Kidney (tissue), 14 donors: ENCODE measurements around the gene DDIAS. TPM values are rescaled to one million over a fixed set of nuclear protein-coding genes. Genes with fewer than 3 reads are reported as not detected.
A peak's percentile ranks its signal among the peaks of the same experiment; 100 is the strongest.

Experiments
- DNase-seq, 5 donors: peaks; one replicate each; pipeline ENCODE4 v3.0.0-alpha.2; 2013 to 2020
- FAIRE-seq: peaks from 2 replicates; lab custom pipeline; 2012; peaks lifted over from hg19 to GRCh38; lab: Jason Lieb, UNC
- H3K27ac ChIP-seq, 2 donors: one replicate each; pipeline ENCODE4 v1.7.0; 2013; ENCODE audit warnings: low read depth in 2 of 2, low read length in 2 of 2, inconsistent platforms in 1 of 2
- H3K27me3 ChIP-seq: one replicate; pipeline ENCODE4 v1.7.1; 2013; ENCODE audit warnings: low read length, inconsistent platforms; ENCODE audit not compliant: control insufficient read depth, insufficient read depth
- H3K36me3 ChIP-seq, 3 donors: one replicate each; pipeline versions ENCODE4 v1.7.0 to v1.7.1; 2013; ENCODE audit warnings: low read length in 3 of 3, control low read depth in 1 of 3, inconsistent platforms in 1 of 3; ENCODE audit not compliant: insufficient read depth in 3 of 3, control insufficient read depth in 2 of 3
- H3K4me1 ChIP-seq, 3 donors: one replicate each; pipeline versions ENCODE4 v1.7.0 to v1.7.1; 2013; ENCODE audit warnings: low read length in 3 of 3, inconsistent platforms in 1 of 3, low read depth in 1 of 3; ENCODE audit not compliant: control insufficient read depth in 2 of 3, insufficient read depth in 2 of 3
- H3K4me3 ChIP-seq, 3 donors: one replicate each; pipeline versions ENCODE4 v1.7.0 to v1.8.1; 2013; ENCODE audit warnings: low read length in 3 of 3, control low read depth in 1 of 3, inconsistent platforms in 1 of 3
- H3K9ac ChIP-seq, 3 donors: one replicate each; pipeline versions ENCODE4 v1.7.0 to v1.7.1; 2013; ENCODE audit warnings: low read length in 3 of 3, control low read depth in 1 of 3, inconsistent platforms in 1 of 3
- H3K9me3 ChIP-seq, 3 donors: one replicate each; pipeline versions ENCODE4 v1.7.0 to v1.7.1; 2013; ENCODE audit warnings: low read length in 3 of 3, control low read depth in 1 of 3, inconsistent platforms in 1 of 3; ENCODE audit not compliant: control insufficient read depth in 2 of 3, insufficient read depth in 1 of 3
- CTCF ChIP-seq: IDR thresholded peaks from 3 replicates; pipeline ENCODE4 v1.5.1; 2012; ENCODE audit warnings: mild to moderate bottlenecking, moderate library complexity, borderline replicate concordance; ENCODE audit not compliant: insufficient read depth; ENCODE audit errors: extremely low read depth
- intact Hi-C: fragments of 100-400 bp; cut with DNase I; formaldehyde crosslinking; loops from one replicate; pipeline ENCODE4 v1.11.1; 2022
- polyA plus RNA-seq: library from polyadenylated mRNA; stranded (reverse); fragments of 350-450 nt; fragmentation: Illumina TruSeq; extraction: RNeasy Lipid Tissue Mini Kit (QIAGEN cat#74804); gene quantifications from one replicate; pipeline ENCODE4 v1.2.3, GENCODE V29; 2014; ENCODE audit warnings: low read depth, low replicate concordance; ENCODE audit not compliant: insufficient read depth
- total RNA-seq: library from RNA; stranded (reverse); fragmentation: NEBNext Ultra II Directional; extraction: Animal tissue kit (Norgen Biotek cat#: 25700); gene quantifications from one replicate; pipeline ENCODE4 v1.2.1, GENCODE V29; 2021
- donor health status: control.
- donor health status: control.
- donor health status: control.
- donor health status: control.
- donor health status: control.
- donor health status: DM: yes; HTN: yes; CAD: no.
- donor health status: Normal renal cell carcinoma (clear cell type).

The DDIAS gene
- total and polyA plus RNA-seq, 2 donors from 2014 or later: 0.19 to 1.4 TPM

- FAIRE-seq (no peak), DNase-seq (peak in 1 of 5 donors; percentile 61)
- H3K4me1 ChIP-seq: peaks cover 0 to 6% (median 2%) of the 10 kb centered on the region in 3 donors
- TF ChIP-seq CTCF: no peak
- no peaks in the 10 kb centered on the region for H3K36me3 ChIP-seq
- no peaks in the 10 kb centered on the region for H3K27me3 ChIP-seq
- no peak overlapping the region for H3K4me3 ChIP-seq
- no peak overlapping the region for H3K9ac ChIP-seq
- intact Hi-C loops: no loop called here
- H3K27ac ChIP-seq: no peak overlapping the region
- H3K9me3 ChIP-seq: no peaks in the 10 kb centered on the region
Measured at GRCh38 chr11:82883853-82884252, 17.7 kb upstream of the DDIAS start.

GRCh38 chr11:82889133-82890001 lies 12.2 kb upstream of the DDIAS start:
- no peak for FAIRE-seq
- intact Hi-C loops: no loop called here
- H3K9ac ChIP-seq: no peak overlapping the region
- H3K27me3 ChIP-seq: no peaks in the 10 kb centered on the region
- H3K4me1 ChIP-seq: peaks cover 0 to 6% (median 2%) of the 10 kb centered on the region in 3 donors
- H3K27ac ChIP-seq: no peak overlapping the region
- H3K36me3 ChIP-seq: no peaks in the 10 kb centered on the region
- TF ChIP-seq CTCF: no peak
- no peaks in the 10 kb centered on the region for H3K9me3 ChIP-seq
- no peak overlapping the region for H3K4me3 ChIP-seq
- peak in 3 of 5 donors; percentile 21 to 73 (median 45) for DNase-seq

GRCh38 chr11:82890002-82890341 lies 11.6 kb upstream of the DDIAS start:
- H3K27me3 ChIP-seq: no peaks in the 10 kb centered on the region
- no peaks in the 10 kb centered on the region for H3K9me3 ChIP-seq
- TF ChIP-seq CTCF: no peak
- no peak overlapping the region for H3K27ac ChIP-seq
- H3K36me3 ChIP-seq: no peaks in the 10 kb centered on the region
- intact Hi-C loops: no loop called here
- H3K9ac ChIP-seq: no peak overlapping the region
- DNase-seq (no peak), FAIRE-seq (no peak)
- peaks cover 0 to 6% (median 2%) of the 10 kb centered on the region in 3 donors for H3K4me1 ChIP-seq
- H3K4me3 ChIP-seq: no peak overlapping the region
